K562 (cell line): ENCODE data around the gene ZNF552. TPM values are rescaled to one million over a fixed set of nuclear protein-coding genes. Genes with fewer than 3 reads are reported as not detected.

Experiments used
- BACH1 ChIP-seq: fragments of 200-800 bp; sonication (Bioruptor generic); IDR thresholded peaks from 2 replicates; pipeline ENCODE4 v1.6.1; 2016; ENCODE audit warnings: missing genetic modification characterization, missing compliant biosample characterization
- CHD2 ChIP-seq: IDR thresholded peaks from 2 replicates; pipeline ENCODE4 v1.6.1; 2011; ENCODE audit warnings: low read depth, low read length
- DIDO1 ChIP-seq: fragments of 450-650 bp; IDR thresholded peaks from 2 replicates; pipeline ENCODE4 v1.6.1; 2016; ENCODE audit warnings: low read depth, missing biosample characterization, missing genetic modification characterization
- HBP1 ChIP-seq: fragments of 450-650 bp; formaldehyde crosslinking; IDR thresholded peaks from 2 replicates; pipeline ENCODE4 v1.4.0; 2022; ENCODE audit warnings: missing genetic modification characterization
- MAFF ChIP-seq: IDR thresholded peaks from 2 replicates; pipeline ENCODE4 v1.6.1; 2012; ENCODE audit warnings: low read length, improper control_type of control experiment
- NR2C1 ChIP-seq, 2 experiments: fragments of 450-650 bp; IDR thresholded peaks; 2 replicates each; pipeline ENCODE4 v1.6.1; 2017; ENCODE audit warnings: mild to moderate bottlenecking in 2 of 2, antibody characterized with exemption in 1 of 2, inconsistent platforms in 1 of 2, missing compliant biosample characterization in 1 of 2, missing genetic modification characterization in 1 of 2
- PTBP1 ChIP-seq: fragments of 200-400 bp; formaldehyde crosslinking; IDR thresholded peaks from 2 replicates; pipeline ENCODE4 v1.6.1; 2017; ENCODE audit warnings: low read depth, low read length
- PTTG1 ChIP-seq: fragments of 450-650 bp; IDR thresholded peaks from 2 replicates; pipeline ENCODE4 v1.6.1; 2016; ENCODE audit warnings: low read depth, mild to moderate bottlenecking, missing genetic modification characterization, missing compliant biosample characterization
- RBM34 ChIP-seq: fragments of 200-400 bp; formaldehyde crosslinking; IDR thresholded peaks from 2 replicates; pipeline ENCODE4 v1.6.1; 2018; ENCODE audit warnings: low read length, borderline replicate concordance; ENCODE audit not compliant: insufficient read depth
- SLC30A9 ChIP-seq: fragments of 250-450 bp; sonication (Bioruptor Pico); IDR thresholded peaks from 2 replicates; pipeline ENCODE4 v1.8.0; 2022; ENCODE audit warnings: mild to moderate bottlenecking, moderate library complexity
- SMARCA5 ChIP-seq: fragments of 450-650 bp; IDR thresholded peaks from 2 replicates; pipeline ENCODE4 v1.6.1; 2016
- SRSF7 ChIP-seq: fragments of 200-400 bp; formaldehyde crosslinking; optimal IDR thresholded peaks from 2 replicates; pipeline ENCODE3; 2017; ENCODE audit warnings: mild to moderate bottlenecking, low read depth, low read length
- ZBTB49 ChIP-seq: sonication (generic); formaldehyde crosslinking; IDR thresholded peaks from 2 replicates; pipeline ENCODE4 v1.8.0; 2022; ENCODE audit warnings: missing genetic modification reagents, mild to moderate bottlenecking, borderline replicate concordance
- ZBTB8A ChIP-seq: fragments of 450-650 bp; IDR thresholded peaks from 2 replicates; pipeline ENCODE4 v1.6.1; 2018; ENCODE audit warnings: mild to moderate bottlenecking, moderate library complexity; ENCODE audit not compliant: partially characterized antibody
- ZNF431 ChIP-seq: sonication (generic); formaldehyde crosslinking; IDR thresholded peaks from 2 replicates; pipeline ENCODE4 v1.8.0; 2022; ENCODE audit warnings: mild to moderate bottlenecking, missing genetic modification reagents
- polyA plus RNA-seq, 8 experiments: library from polyadenylated mRNA; depleted of rRNA in 4 of 8; stranded (reverse) in 5 of 8; unstranded in 3 of 8; fragments of >200 nt; fragmentation: Nextera tagmentation in 2 of 8; fragmentation: Illumina TruSeq in 1 of 8; extraction: Ambion mirVana in 2 of 8; extraction: Trizol in 1 of 8; gene quantifications; 2 replicates each; pipeline versions ENCODE4 v1.2.1 to v1.2.3, GENCODE V29; 2011 to 2014; ENCODE audit warnings: inconsistent platforms in 1 of 8, missing spikeins in 1 of 8
- total RNA-seq, 7 experiments: library from RNA; depleted of rRNA in 6 of 7; stranded (reverse); fragments of >200 nt in 6 of 7; fragmentation: Illumina TruSeq in 2 of 7; extraction: Trizol in 2 of 7; gene quantifications; 2 replicates each; pipeline versions ENCODE4 v1.2.1 to v1.2.3, GENCODE V29; 2011 to 2021; ENCODE audit warnings: low replicate concordance in 1 of 7
- TF ChIP-seq, protein P1 (sequence below): fragments of 450-650 bp; IDR thresholded peaks from 2 replicates; pipeline ENCODE4 v1.6.1; 2018; ENCODE audit warnings: mild to moderate bottlenecking, low read depth; ENCODE audit not compliant: partially characterized antibody
- TF ChIP-seq, protein P2 (sequence below): fragments of 250-450 bp; sonication (Bioruptor Pico); IDR thresholded peaks from 2 replicates; pipeline ENCODE4 v1.6.1; 2021; ENCODE audit warnings: mild to moderate bottlenecking
- TF ChIP-seq, protein P3 (sequence below), 2 experiments: IDR thresholded peaks in 1 of 2; conservative IDR thresholded peaks in 1 of 2; 2 replicates each; pipeline ENCODE4 v1.6.1; 2016; ENCODE audit warnings: low read depth in 2 of 2, mild to moderate bottlenecking in 1 of 2, missing compliant biosample characterization in 1 of 2, missing genetic modification characterization in 1 of 2, moderate library complexity in 1 of 2

ZNF552 gene
- total and polyA plus RNA-seq, 9 of the 15 experiments (the other 6 are each of a cell fraction or from before 2014, with no cell fraction given), result 4.4 to 12.4 (median 8.5) TPM

DNA sequence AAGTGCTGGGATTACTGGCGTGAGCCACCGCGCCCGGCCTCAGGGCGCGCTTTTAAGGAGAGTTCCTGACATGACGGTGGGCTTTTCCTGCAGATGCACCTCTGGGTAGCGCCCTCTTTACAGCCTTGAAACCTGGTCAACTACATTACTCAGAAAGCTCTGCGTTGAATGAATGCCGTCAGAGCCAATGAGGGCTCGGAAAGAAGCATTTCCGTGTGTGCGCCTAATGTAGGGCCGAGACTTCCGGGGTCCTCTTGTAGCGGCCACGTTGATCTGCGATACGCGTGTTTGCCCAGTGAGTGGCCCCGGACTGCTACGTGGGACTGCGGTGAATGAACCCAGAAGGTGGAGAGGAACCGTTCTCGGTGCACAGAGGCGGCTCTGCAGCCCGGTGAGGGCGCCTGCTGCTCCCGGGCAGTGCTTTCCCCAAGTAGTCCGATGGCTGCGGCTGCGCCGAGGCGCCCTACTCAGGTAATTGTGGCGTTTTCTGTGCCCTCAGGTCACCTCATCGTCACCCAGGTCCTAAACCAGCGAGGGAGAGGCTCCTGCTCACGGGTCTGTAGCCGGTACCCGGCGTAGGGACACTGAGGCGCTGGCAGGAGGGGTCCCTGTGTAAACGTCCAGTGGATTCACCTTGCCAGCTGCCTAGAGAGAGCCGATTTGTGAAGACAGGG lies 4.9 kb upstream of the ZNF552 start (continued):
- TF ChIP-seq, protein P1, sequence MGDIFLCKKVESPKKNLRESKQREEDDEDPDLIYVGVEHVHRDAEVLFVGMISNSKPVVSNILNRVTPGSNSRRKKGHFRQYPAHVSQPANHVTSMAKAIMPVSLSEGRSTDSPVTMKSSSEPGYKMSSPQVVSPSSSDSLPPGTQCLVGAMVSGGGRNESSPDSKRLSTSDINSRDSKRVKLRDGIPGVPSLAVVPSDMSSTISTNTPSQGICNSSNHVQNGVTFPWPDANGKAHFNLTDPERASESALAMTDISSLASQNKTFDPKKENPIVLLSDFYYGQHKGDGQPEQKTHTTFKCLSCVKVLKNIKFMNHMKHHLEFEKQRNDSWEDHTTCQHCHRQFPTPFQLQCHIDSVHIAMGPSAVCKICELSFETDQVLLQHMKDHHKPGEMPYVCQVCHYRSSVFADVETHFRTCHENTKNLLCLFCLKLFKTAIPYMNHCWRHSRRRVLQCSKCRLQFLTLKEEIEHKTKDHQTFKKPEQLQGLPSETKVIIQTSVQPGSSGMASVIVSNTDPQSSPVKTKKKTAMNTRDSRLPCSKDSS, result no peak
- no peak for TF ChIP-seq MAFF
- no peak for TF ChIP-seq PTBP1
- TF ChIP-seq RBM34, result no peak
- no peak for TF ChIP-seq ZBTB8A
- peak; percentile 44; the same call in 1 of the 2 replicates for TF ChIP-seq DIDO1 (tag)
- TF ChIP-seq ZBTB49, result no peak
- no peak for TF ChIP-seq SRSF7
- no peak for TF ChIP-seq HBP1 (CRISPR knock-in tag)
- TF ChIP-seq SMARCA5, result no peak
- peak; percentile 68 for TF ChIP-seq NR2C1 (IDR thresholded peaks at IDR 0.05)
- TF ChIP-seq NR2C1 (tag; IDR thresholded peaks at IDR 0.05), result peak; percentile 86
- TF ChIP-seq BACH1, result no peak
- no peak for TF ChIP-seq ZNF431
- TF ChIP-seq SLC30A9 (CRISPR knock-in tag), result no peak
- 0 out of 2 replicates have a peak, but pooled peaks have one; percentile 48 for TF ChIP-seq CHD2
- TF ChIP-seq, protein P2, sequence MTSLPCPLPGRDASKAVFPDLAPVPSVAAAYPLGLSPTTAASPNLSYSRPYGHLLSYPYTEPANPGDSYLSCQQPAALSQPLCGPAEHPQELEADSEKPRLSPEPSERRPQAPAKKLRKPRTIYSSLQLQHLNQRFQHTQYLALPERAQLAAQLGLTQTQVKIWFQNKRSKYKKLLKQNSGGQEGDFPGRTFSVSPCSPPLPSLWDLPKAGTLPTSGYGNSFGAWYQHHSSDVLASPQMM, result no peak
- TF ChIP-seq PTTG1 (tag), result no peak
- TF ChIP-seq, protein P3, sequence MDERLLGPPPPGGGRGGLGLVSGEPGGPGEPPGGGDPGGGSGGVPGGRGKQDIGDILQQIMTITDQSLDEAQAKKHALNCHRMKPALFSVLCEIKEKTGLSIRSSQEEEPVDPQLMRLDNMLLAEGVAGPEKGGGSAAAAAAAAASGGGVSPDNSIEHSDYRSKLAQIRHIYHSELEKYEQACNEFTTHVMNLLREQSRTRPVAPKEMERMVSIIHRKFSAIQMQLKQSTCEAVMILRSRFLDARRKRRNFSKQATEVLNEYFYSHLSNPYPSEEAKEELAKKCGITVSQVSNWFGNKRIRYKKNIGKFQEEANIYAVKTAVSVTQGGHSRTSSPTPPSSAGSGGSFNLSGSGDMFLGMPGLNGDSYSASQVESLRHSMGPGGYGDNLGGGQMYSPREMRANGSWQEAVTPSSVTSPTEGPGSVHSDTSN (CRISPR knock-in tag; IDR thresholded peaks at IDR 0.05; ENCODE audit: low read depth), result peak; percentile 74
- TF ChIP-seq, protein P3 (tag; conservative IDR thresholded peaks at IDR 0.05; ENCODE audit: low read depth), result peak; percentile 98
